MCF 10A (cell line): Measurements from ENCODE around the gene RPL37A. TPM values are rescaled to one million over a fixed set of nuclear protein-coding genes. Genes with fewer than 3 reads are reported as not detected.

Experiments used
- BruUV-seq: library from RNA; stranded (reverse); fragments of 400-500 nt; replicated peaks from 2 replicates; lab custom pipeline; 2021; lab: Mats Ljungman, UMichigan
- CTCF ChIA-PET: fragments of 300-600 bp; sonication (Branson Sonifier 250); formaldehyde crosslinking; extraction: SDS; loops from one replicate; lab custom pipeline; 2021; ENCODE audit warnings: antibody characterized with exemption, inconsistent platforms; lab: Yijun Ruan, JAX
- POLR2A ChIA-PET: fragments of 300-600, 350-650 bp; sonication (Branson Sonifier 250); formaldehyde crosslinking; extraction: SDS; loops from one replicate; lab custom pipeline; 2020; ENCODE audit warnings: antibody characterized with exemption, inconsistent platforms; lab: Yijun Ruan, JAX
- DNase-seq: peaks from one replicate; pipeline ENCODE4 v3.0.0-alpha.2; 2018; ENCODE audit not compliant: unreplicated experiment
- H3K27ac Mint-ChIP-seq: one replicate; pipeline ENCODE4 v1.8.0; 2022; ENCODE audit warnings: mild to moderate bottlenecking, low read depth, mixed read lengths; ENCODE audit not compliant: unreplicated experiment
- H3K27me3 Mint-ChIP-seq: one replicate; pipeline ENCODE4 v1.8.0; 2022; ENCODE audit warnings: mixed read lengths; ENCODE audit not compliant: insufficient read depth, unreplicated experiment
- H3K36me3 Mint-ChIP-seq: one replicate; pipeline ENCODE4 v1.8.0; 2022; ENCODE audit warnings: mild to moderate bottlenecking, moderate library complexity, mixed read lengths; ENCODE audit not compliant: insufficient read depth, unreplicated experiment
- H3K4me1 Mint-ChIP-seq: one replicate; pipeline ENCODE4 v1.8.0; 2022; ENCODE audit warnings: mixed read lengths; ENCODE audit not compliant: insufficient read depth, unreplicated experiment
- H3K4me3 Mint-ChIP-seq: one replicate; pipeline ENCODE4 v1.8.0; 2022; ENCODE audit warnings: mild to moderate bottlenecking, moderate library complexity, mixed read lengths; ENCODE audit not compliant: unreplicated experiment
- H3K9me3 Mint-ChIP-seq: one replicate; pipeline ENCODE4 v1.8.0; 2022; ENCODE audit warnings: mixed read lengths; ENCODE audit not compliant: unreplicated experiment
- CTCF ChIP-seq: fragments of 200-600 bp; IDR thresholded peaks from one replicate; pipeline ENCODE4 v1.8.0; 2022; ENCODE audit warnings: antibody characterized with exemption, mild to moderate bottlenecking; ENCODE audit not compliant: unreplicated experiment
- intact Hi-C: fragments of 100-400 bp; cut with micrococcal nuclease; formaldehyde crosslinking; loops from 2 replicates; pipeline ENCODE4 v1.14.1; 2022
- total RNA-seq: library from RNA; stranded (reverse); gene quantifications from 2 replicates; pipeline ENCODE4 v1.2.3, GENCODE V29; 2022

RPL37A gene
- total RNA-seq, 1 experiment from 2014 or later = 4,349 TPM

- peak overlapping the region; percentile 97 for H3K4me3 Mint-ChIP-seq
- DNase-seq = no peak
- peaks cover 33% of the 10 kb centered on the region for H3K4me1 Mint-ChIP-seq
- CTCF ChIA-PET = interaction anchor here (0.6 to 3.2 kb wide), 6 partner anchors 12 to 307 kb away, joined by 3 to 14 read pairs (median 4); no protein-coding TSS in a partner anchor
- H3K36me3 Mint-ChIP-seq = peaks cover 43% of the 10 kb centered on the region
- BruUV-seq = no TSS peak
- no peak for TF ChIP-seq CTCF
- intact Hi-C loops = loop anchor here (10.0 kb wide), 3 partner anchors 83 to 383 kb away; partner anchors contain the start of gene SMARCAL1
- POLR2A ChIA-PET = interaction anchor here (0.6 to 2.5 kb wide), 13 partner anchors 8 to 1732 kb away, joined by 3 to 17 read pairs (median 6); partner anchors contain the start of gene XRCC5
- no peaks in the 10 kb centered on the region for H3K27me3 Mint-ChIP-seq
- peak overlapping the region; percentile 99 for H3K27ac Mint-ChIP-seq
- H3K9me3 Mint-ChIP-seq = no peaks in the 10 kb centered on the region
Measured at GRCh38 chr2:216497382-216498069, 1.1 kb upstream of the RPL37A start.

DNA sequence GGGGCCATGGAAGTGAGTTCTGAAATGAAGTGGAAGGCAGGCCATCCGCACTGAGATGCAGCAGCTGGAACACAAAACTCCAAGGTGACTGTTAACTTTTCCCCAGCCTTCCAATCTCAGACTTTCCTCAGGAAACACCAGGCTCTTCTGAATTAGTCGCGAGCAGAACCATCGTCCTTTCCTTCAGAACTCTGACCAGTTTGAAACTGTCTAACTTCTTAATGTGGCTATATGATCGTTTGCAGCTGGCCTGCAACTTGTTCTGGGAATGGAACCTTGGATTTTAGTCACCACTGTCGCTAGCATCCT lies 620 bp upstream of the RPL37A start:
- TF ChIP-seq CTCF = no peak
- no peaks in the 10 kb centered on the region for H3K9me3 Mint-ChIP-seq
- ChIA-PET CTCF (interaction anchor here (0.9 to 3.2 kb wide), 5 partner anchors 12 to 384 kb away, joined by 3 to 14 read pairs (median 6); no protein-coding TSS in a partner anchor), POLR2A (interaction anchor here (0.6 to 2.5 kb wide), 23 partner anchors 8 to 1732 kb away, joined by 3 to 17 read pairs (median 5); partner anchors contain the start of genes SMARCAL1 and XRCC5)
- H3K27ac Mint-ChIP-seq = peak overlapping the region; percentile 99
- no peaks in the 10 kb centered on the region for H3K27me3 Mint-ChIP-seq
- peaks cover 34% of the 10 kb centered on the region for H3K4me1 Mint-ChIP-seq
- peak overlapping the region; percentile 97 for H3K4me3 Mint-ChIP-seq
- intact Hi-C loops = loop anchor here (10.0 kb wide), 3 partner anchors 83 to 383 kb away; partner anchors contain the start of gene SMARCAL1
- DNase-seq = no peak
- H3K36me3 Mint-ChIP-seq = peaks cover 48% of the 10 kb centered on the region
- BruUV-seq = TSS peak; percentile 82

DNA sequence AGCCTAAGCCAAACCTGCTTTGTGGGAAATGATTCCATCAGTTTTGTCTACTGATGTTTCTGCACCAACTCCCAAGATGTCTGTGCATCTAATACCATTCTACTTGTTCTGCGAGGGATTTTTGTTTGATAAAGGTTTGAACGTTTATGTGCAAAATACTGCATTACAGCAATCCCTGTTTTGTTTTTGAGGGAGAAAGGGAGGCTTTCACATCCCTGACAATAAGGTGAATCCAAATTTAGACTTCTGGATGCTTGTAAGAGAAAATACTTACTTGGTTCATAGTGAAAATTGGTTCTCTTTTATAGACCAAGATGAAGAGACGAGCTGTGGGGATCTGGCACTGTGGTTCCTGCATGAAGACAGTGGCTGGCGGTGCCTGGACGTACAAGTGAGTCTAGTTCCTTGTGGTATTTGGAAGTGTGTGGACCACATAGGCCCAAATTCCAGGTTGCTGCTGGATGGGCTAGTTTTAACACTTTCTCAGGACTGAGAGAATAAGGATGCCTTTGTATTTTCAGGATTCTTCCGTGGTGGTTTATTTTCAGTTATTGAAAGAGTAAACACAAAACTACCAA lies 1.1 kb downstream of the RPL37A start:
- H3K27ac Mint-ChIP-seq = peak overlapping the region; percentile 99
- peaks cover 66% of the 10 kb centered on the region for H3K36me3 Mint-ChIP-seq
- ChIA-PET POLR2A (interaction anchor here (0.7 to 2.2 kb wide), 5 partner anchors 13 to 304 kb away, joined by 3 to 10 read pairs (median 3); no protein-coding TSS in a partner anchor), CTCF (interaction anchor here (0.7 kb wide), 1 partner anchor 18 kb away, joined by 3 read pairs; no protein-coding TSS in a partner anchor)
- no peaks in the 10 kb centered on the region for H3K27me3 Mint-ChIP-seq
- H3K4me3 Mint-ChIP-seq = peak overlapping the region; percentile 97
- no peak for DNase-seq
- H3K4me1 Mint-ChIP-seq = peaks cover 34% of the 10 kb centered on the region
- no peak for TF ChIP-seq CTCF
- no peaks in the 10 kb centered on the region for H3K9me3 Mint-ChIP-seq
- intact Hi-C loops = loop anchor here (10.0 kb wide), 3 partner anchors 85 to 385 kb away; partner anchors contain the start of gene SMARCAL1
- BruUV-seq = no TSS peak

- Mint-ChIP-seq H3K9me3 (no peaks in the 10 kb centered on the region), H3K36me3 (peaks cover 74% of the 10 kb centered on the region), H3K27me3 (no peaks in the 10 kb centered on the region), H3K27ac (peak overlapping the region; percentile 99), H3K4me1 (peaks cover 34% of the 10 kb centered on the region), H3K4me3 (peak overlapping the region; percentile 97)
- no peak for TF ChIP-seq CTCF
- ChIA-PET POLR2A (interaction anchor here (0.8 to 1.4 kb wide), 3 partner anchors 9 to 182 kb away, joined by 3 to 4 read pairs (median 3); no protein-coding TSS in a partner anchor), CTCF (interaction anchor here (0.9 to 1.0 kb wide), 2 partner anchors 17 to 167 kb away, joined by 4 to 6 read pairs; no protein-coding TSS in a partner anchor)
- intact Hi-C loops = no loop called here
- DNase-seq = no peak
- BruUV-seq = no TSS peak
Measured at GRCh38 chr2:216500572-216500971, 1.9 kb downstream of the RPL37A start.
